Measurements from ENCODE around the gene PARP3. TPM values are rescaled to one million over a fixed set of nuclear protein-coding genes. Genes with fewer than 3 reads are reported as not detected.

The PARP3 gene
- 20.6 TPM for total RNA-seq

DNA sequence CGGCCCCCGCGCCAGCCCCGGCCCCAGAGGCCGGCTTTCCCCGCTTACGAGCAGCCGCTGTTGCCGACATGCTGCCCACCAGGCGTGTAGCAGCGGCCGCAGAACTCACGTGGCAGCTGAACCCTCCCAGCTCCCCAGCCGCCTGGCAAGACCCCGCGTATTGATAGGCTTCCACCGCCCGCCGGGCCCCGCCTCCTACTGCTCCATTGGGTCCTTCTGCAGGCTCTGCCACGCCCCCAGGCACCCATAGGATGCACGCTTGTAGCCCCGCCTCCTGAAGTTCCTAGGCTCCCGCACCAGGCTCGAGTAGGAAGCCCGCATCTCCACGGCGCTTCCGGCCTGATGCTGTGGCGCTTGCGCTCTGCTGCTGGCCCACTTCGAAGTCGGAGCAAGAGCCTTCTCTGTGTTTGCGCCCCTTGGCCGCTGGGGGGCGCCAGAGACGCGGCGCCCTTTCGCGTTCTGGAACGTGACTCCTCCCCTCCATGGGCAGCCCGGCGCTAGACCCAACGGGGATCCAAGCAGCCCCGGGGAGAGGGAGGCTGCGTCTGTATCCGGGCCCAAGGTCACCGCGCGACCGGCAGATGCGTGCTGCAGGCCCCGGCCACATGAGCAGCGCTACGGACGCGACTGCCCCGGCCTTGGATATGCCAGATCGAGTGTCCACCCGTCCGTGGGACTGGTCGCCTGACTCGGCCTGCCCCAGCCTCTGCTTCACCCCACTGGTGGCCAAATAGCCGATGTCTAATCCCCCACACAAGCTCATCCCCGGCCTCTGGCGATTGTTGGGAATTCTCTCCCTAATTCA lies at the start of gene PARP3, which contains the start of gene RRP9:
Gene PARP3 (plus strand): TSS at position 566 of the 805 bp plus-strand sequence. CDS start 993 bp downstream, outside the sequence.
Gene RRP9 (minus strand): TSS at position 107 of the 805 bp plus-strand sequence. CDS start 37 bp downstream, at position 70.
- Histone ChIP-seq H3K36me3 (peaks cover 0 to 11% of the 10 kb centered on the region in 2 donors), H3K9me3 (no peaks in the 10 kb centered on the region), H3K27ac (peak within 1 kb of the TSS; percentile 88), H3K27me3 (no peaks in the 10 kb centered on the region), H3K4me3 (peak within 1 kb of the TSS; percentile 69 to 76), H3K4me1 (peaks cover 31% of the 10 kb centered on the region)
- DNase-seq (ENCODE audit: extremely low spot score in 2 of 2): peak; percentile 99 to 100
- intact Hi-C loops (cut with DNase I): loop anchor here (2.0 kb wide), 1 partner anchor 33 kb away; the partner anchor contains the start of genes ABHD14A and ABHD14B
- TF ChIP-seq POLR2AphosphoS5 (IDR thresholded peaks at IDR 0.05; ENCODE audit: insufficient read depth in 1 of 2, low read depth in 1 of 2) (peak; percentile 91 to 98), POLR2A (IDR thresholded peaks at IDR 0.05) (peak in 1 of 2 donors; percentile 40)
- TF ChIP-seq, protein P1, sequence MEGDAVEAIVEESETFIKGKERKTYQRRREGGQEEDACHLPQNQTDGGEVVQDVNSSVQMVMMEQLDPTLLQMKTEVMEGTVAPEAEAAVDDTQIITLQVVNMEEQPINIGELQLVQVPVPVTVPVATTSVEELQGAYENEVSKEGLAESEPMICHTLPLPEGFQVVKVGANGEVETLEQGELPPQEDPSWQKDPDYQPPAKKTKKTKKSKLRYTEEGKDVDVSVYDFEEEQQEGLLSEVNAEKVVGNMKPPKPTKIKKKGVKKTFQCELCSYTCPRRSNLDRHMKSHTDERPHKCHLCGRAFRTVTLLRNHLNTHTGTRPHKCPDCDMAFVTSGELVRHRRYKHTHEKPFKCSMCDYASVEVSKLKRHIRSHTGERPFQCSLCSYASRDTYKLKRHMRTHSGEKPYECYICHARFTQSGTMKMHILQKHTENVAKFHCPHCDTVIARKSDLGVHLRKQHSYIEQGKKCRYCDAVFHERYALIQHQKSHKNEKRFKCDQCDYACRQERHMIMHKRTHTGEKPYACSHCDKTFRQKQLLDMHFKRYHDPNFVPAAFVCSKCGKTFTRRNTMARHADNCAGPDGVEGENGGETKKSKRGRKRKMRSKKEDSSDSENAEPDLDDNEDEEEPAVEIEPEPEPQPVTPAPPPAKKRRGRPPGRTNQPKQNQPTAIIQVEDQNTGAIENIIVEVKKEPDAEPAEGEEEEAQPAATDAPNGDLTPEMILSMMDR (IDR thresholded peaks at IDR 0.05): peak; percentile 98 to 100 (median 99)

DNA sequence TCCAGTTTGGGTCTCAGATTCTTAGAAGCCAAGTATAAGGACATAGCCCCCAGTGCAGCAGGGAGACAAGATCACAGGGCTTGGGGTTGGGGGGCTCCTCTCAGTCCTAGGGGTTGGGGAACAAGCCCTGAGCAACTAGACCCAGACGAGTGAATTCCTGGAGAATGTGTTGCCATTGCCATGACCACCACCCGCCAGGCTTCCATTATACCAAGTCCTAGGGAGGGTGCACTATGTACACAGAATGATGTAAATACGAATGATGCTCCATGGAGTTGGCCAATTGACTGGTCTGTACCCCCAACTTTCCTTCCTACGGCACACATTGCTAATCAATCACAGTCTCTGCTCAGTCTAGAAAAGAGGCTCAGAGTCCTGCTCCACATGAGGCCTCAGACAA lies 47.8 kb upstream of the PARP3 start:
- intact Hi-C loops (cut with DNase I): no loop called here
- H3K36me3 ChIP-seq: no peaks in the 10 kb centered on the region
- no peak overlapping the region for H3K27ac ChIP-seq
- H3K4me1 ChIP-seq: no peaks in the 10 kb centered on the region
- no peak for DNase-seq (ENCODE audit: extremely low spot score in 2 of 2)
- H3K27me3 ChIP-seq: no peaks in the 10 kb centered on the region
- no peak overlapping the region for H3K4me3 ChIP-seq
- H3K9me3 ChIP-seq: no peaks in the 10 kb centered on the region
- TF ChIP-seq POLR2A (IDR thresholded peaks at IDR 0.05) (no peak), POLR2AphosphoS5 (IDR thresholded peaks at IDR 0.05; ENCODE audit: insufficient read depth in 1 of 2, low read depth in 1 of 2) (no peak)
- TF ChIP-seq, protein P1 (IDR thresholded peaks at IDR 0.05): no peak

DNA sequence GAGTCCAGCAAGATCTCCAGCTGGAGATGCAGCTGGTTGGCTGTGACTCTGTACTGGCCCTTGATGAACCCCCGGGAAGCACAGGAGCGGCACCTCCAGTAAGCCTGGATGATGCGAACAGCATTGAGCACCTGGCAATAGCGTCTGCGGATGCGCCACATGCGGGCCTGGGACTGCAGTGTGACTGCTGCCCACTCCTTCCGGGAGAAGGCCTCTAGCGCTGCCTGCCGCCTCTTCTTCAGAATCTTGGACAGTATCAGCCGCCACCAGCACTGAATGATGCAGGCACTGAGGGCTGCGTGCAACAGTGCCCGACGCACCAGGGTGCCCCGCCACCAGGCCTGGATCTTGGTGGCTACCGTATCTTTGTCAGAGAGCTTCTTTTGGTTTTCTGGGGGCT lies 47.2 kb upstream of the PARP3 start:
- Histone ChIP-seq H3K9me3 (no peaks in the 10 kb centered on the region), H3K27ac (no peak overlapping the region), H3K4me1 (no peaks in the 10 kb centered on the region), H3K36me3 (no peaks in the 10 kb centered on the region), H3K4me3 (no peak overlapping the region), H3K27me3 (no peaks in the 10 kb centered on the region)
- intact Hi-C loops (cut with DNase I): no loop called here
- DNase-seq (ENCODE audit: extremely low spot score in 2 of 2): no peak
- no peak for TF ChIP-seq POLR2AphosphoS5 (IDR thresholded peaks at IDR 0.05; ENCODE audit: insufficient read depth in 1 of 2, low read depth in 1 of 2)
- TF ChIP-seq, protein P1 (IDR thresholded peaks at IDR 0.05): no peak
- no peak for TF ChIP-seq POLR2A (IDR thresholded peaks at IDR 0.05)

DNA sequence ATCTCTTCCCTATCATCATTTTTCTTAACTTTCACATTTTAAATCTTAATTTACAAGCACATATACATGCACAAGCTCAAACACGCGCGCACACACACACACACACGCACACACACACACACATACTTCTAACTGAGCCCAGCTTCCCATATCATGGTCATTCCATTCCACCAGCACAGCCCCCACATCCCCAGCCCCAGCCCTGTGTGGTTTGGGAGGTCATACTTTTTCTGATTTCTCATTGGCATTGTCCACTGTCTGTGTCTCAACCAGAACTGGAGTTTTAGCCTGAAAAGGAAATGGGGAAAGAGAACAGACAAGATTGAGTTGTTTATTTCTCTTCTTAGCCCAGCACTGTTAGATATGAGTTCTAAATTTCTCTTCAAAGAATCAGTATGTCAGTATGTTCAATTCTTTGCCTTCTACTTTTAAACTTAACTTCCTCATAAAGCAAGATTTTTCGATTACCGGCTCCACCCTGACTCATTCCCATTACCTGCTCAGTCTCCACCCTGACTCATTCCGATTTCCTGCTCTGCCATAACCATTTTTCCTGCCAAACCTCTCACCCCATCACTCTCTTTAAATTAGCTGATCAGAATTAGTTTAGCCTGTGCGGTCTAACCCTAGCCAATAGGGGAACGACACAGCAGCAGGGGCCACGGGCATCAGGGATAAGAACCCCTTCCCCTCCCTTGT lies 45.4 kb upstream of the PARP3 start:
- no peaks in the 10 kb centered on the region for H3K4me1 ChIP-seq
- TF ChIP-seq, protein P1 (IDR thresholded peaks at IDR 0.05): no peak
- H3K9me3 ChIP-seq: no peaks in the 10 kb centered on the region
- no peaks in the 10 kb centered on the region for H3K27me3 ChIP-seq
- no peak overlapping the region for H3K27ac ChIP-seq
- no peak for DNase-seq (ENCODE audit: extremely low spot score in 2 of 2)
- intact Hi-C loops (cut with DNase I): no loop called here
- no peak overlapping the region for H3K4me3 ChIP-seq
- no peaks in the 10 kb centered on the region for H3K36me3 ChIP-seq

All from vagina (tissue), 2 donors.